Measurements from ENCODE around the gene PIGO.
A peak's percentile ranks its signal among the peaks of the same experiment; 100 is the strongest.

The PIGO gene

GRCh38 chr9:35105571-35106342, 9.4 kb upstream of the PIGO start:
- no peak for DNase-seq

GRCh38 chr9:35105126-35105525, 8.7 kb upstream of the PIGO start:
- no peak for DNase-seq

GRCh38 chr9:35104586-35104985, 8.2 kb upstream of the PIGO start:
- DNase-seq, result no peak

- no peak for DNase-seq
Measured at GRCh38 chr9:35103660-35104191, 7.3 kb upstream of the PIGO start.

GRCh38 chr9:35102769-35103659, 6.6 kb upstream of the PIGO start, which contains the start of gene STOML2:
TSS of gene STOML2 (minus strand) at chr9:35103131. CDS start at chr9:35103094, 37 bp downstream.
- peak; percentile 43 for DNase-seq

GRCh38 chr9:35102465-35102768, 6.0 kb upstream of the PIGO start:
- DNase-seq, result no peak

- no peak for DNase-seq
Measured at GRCh38 chr9:35097573-35097972, 1.2 kb upstream of the PIGO start.

- no peak for DNase-seq
Measured at GRCh38 chr9:35091536-35091935, 4.9 kb downstream of the PIGO start.

GRCh38 chr9:35089434-35089833, 7.0 kb downstream of the PIGO start:
- DNase-seq, result no peak

- DNase-seq, result no peak
Measured at GRCh38 chr9:35085078-35085477, 11.3 kb downstream of the PIGO start.

- peak; percentile 46 for DNase-seq
Measured at GRCh38 chr9:35079426-35080341, 16.7 kb downstream of the PIGO start, which contains the start of gene FANCG. TSS of gene FANCG (minus strand) at chr9:35079942. CDS start at chr9:35079524, 418 bp downstream.

GRCh38 chr9:35079041-35079425, 17.4 kb downstream of the PIGO start:
- no peak for DNase-seq

GRCh38 chr9:35078066-35078465, 18.3 kb downstream of the PIGO start:
- no peak for DNase-seq

GRCh38 chr9:35076848-35077247, 19.5 kb downstream of the PIGO start:
- no peak for DNase-seq

- DNase-seq, result no peak
Measured at GRCh38 chr9:35075358-35075757, 21.0 kb downstream of the PIGO start.

GRCh38 chr9:35074791-35075190, 21.6 kb downstream of the PIGO start:
- DNase-seq, result no peak

- no peak for DNase-seq
Measured at GRCh38 chr9:35074141-35074540, 22.2 kb downstream of the PIGO start.

GRCh38 chr9:35073279-35073612, 23.1 kb downstream of the PIGO start:
- no peak for DNase-seq

- peak; percentile 78 for DNase-seq
Measured at GRCh38 chr9:35072461-35073278, 23.7 kb downstream of the PIGO start, which contains the start of gene VCP. TSS of gene VCP (minus strand) at chr9:35072625. CDS start at chr9:35072353, 272 bp downstream.

- peak; percentile 47 for DNase-seq
Measured at GRCh38 chr9:35071814-35072460, 24.5 kb downstream of the PIGO start.

Measured in GOT3 (cell line).